Thyroid gland (tissue), 4 donors: ENCODE data around the gene DHX34. TPM values are rescaled to one million over a fixed set of nuclear protein-coding genes. Genes with fewer than 3 reads are reported as not detected.

Experiments
- DNase-seq, 2 donors: peaks; one replicate each; pipeline ENCODE4 v3.0.0-alpha.2; 2019
- H3K27ac ChIP-seq, 3 donors: fragments of 200-600 bp; sonication (generic); 1 replicate in 2 of 3; 2 replicates in 1 of 3; pipeline ENCODE4 v1.5.1; 2016 to 2019; ENCODE audit warnings: mild to moderate bottlenecking in 1 of 3, moderate library complexity in 1 of 3
- H3K27me3 ChIP-seq: fragments of 200-600 bp; sonication (generic); one replicate; pipeline ENCODE4 v1.5.1; 2019
- H3K36me3 ChIP-seq, 2 donors: fragments of 200-600 bp; sonication (generic); one replicate each; pipeline ENCODE4 v1.5.1; 2016 to 2019
- H3K4me1 ChIP-seq, 2 donors: fragments of 200-600 bp; sonication (generic); one replicate each; pipeline ENCODE4 v1.5.1; 2017 to 2019
- H3K4me3 ChIP-seq, 3 donors: fragments of 200-600 bp; sonication (generic); replicated peaks in 1 of 3; 1 replicate in 2 of 3; 2 replicates in 1 of 3; pipeline ENCODE4 v1.5.1; 2016; ENCODE audit warnings: mild to moderate bottlenecking in 1 of 3
- H3K9me3 ChIP-seq: fragments of 200-600 bp; sonication (generic); one replicate; pipeline ENCODE4 v1.5.1; 2017
- POLR2A ChIP-seq, 2 donors: fragments of 450-650 bp; IDR thresholded peaks; one replicate each; pipeline ENCODE4 v1.6.1; 2017; ENCODE audit warnings: antibody characterized with exemption in 2 of 2, mild to moderate bottlenecking in 2 of 2, moderate library complexity in 1 of 2
- WGBS, 2 donors: methylation state at CpG; one replicate each; pipeline ENCODE4 v1.1.5; 2017; 5-methylcytosine and 5-hydroxymethylcytosine counted together
- intact Hi-C: fragments of 100-400 bp; cut with DNase I; formaldehyde crosslinking; loops from one replicate; pipeline ENCODE4 v1.15.1; 2023
- total RNA-seq, 4 donors: library from RNA; depleted of rRNA; stranded (reverse); fragments of >200 nt; gene quantifications; one replicate each; pipeline ENCODE4 v1.2.3, GENCODE V29; 2016
- TF ChIP-seq, protein P1 (sequence below), 6 experiments: fragments of 200-600 bp in 3 of 6; fragments of 450-650 bp in 3 of 6; sonication (generic) in 3 of 6; IDR thresholded peaks; one replicate each; pipeline ENCODE4 v1.5.1; 2016 to 2019; ENCODE audit warnings: antibody characterized with exemption in 6 of 6, mild to moderate bottlenecking in 2 of 6, inconsistent platforms in 1 of 6, moderate library complexity in 1 of 6

The DHX34 gene
- total RNA-seq, 4 donors from 2014 or later = 15.2 to 20.1 (median 17.3) TPM

DNA sequence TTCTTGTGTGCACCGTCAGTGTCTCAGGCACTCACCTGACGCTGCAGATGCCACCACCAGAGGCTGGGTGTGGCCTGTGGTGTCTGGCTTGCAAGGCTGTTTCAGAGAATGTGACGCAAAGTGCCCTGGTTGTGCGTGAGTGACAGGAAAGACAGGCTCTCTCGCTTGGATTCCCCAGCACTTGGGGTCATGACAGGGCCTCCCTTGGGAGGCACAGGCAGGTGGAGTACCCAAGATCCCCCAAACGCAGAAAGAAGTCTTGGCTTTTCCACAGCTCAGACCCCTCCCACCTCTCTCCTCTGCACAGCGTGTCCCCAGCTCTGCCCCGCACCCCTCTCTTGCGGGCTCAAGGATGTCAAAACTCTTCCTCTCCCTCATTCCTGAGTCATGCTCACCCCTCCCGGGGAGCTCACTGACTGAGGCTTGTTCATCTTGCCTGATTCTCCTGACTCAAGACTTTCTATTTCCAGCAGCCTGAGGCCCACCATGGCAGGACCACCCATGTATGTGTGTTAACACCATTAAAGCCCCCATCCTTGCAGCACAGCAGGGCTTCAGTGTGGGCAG, 21.0 kb downstream of the DHX34 start:
- Histone ChIP-seq H3K27ac (no peak overlapping the region), H3K36me3 (peaks cover 26 to 34% of the 10 kb centered on the region in 2 donors), H3K27me3 (no peaks in the 10 kb centered on the region), H3K4me3 (no peak overlapping the region), H3K9me3 (no peaks in the 10 kb centered on the region), H3K4me1 (peaks cover 0 to 7% of the 10 kb centered on the region in 2 donors)
- WGBS, 2 donors = 89% methylated on average over 6 to 10 of the region's 10 CpGs
- DNase-seq = no peak
- no peak for TF ChIP-seq POLR2A (IDR thresholded peaks at IDR 0.05)
- TF ChIP-seq, protein P1, sequence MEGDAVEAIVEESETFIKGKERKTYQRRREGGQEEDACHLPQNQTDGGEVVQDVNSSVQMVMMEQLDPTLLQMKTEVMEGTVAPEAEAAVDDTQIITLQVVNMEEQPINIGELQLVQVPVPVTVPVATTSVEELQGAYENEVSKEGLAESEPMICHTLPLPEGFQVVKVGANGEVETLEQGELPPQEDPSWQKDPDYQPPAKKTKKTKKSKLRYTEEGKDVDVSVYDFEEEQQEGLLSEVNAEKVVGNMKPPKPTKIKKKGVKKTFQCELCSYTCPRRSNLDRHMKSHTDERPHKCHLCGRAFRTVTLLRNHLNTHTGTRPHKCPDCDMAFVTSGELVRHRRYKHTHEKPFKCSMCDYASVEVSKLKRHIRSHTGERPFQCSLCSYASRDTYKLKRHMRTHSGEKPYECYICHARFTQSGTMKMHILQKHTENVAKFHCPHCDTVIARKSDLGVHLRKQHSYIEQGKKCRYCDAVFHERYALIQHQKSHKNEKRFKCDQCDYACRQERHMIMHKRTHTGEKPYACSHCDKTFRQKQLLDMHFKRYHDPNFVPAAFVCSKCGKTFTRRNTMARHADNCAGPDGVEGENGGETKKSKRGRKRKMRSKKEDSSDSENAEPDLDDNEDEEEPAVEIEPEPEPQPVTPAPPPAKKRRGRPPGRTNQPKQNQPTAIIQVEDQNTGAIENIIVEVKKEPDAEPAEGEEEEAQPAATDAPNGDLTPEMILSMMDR (IDR thresholded peaks at IDR 0.05) = no peak
- intact Hi-C loops = no loop called here

DNA sequence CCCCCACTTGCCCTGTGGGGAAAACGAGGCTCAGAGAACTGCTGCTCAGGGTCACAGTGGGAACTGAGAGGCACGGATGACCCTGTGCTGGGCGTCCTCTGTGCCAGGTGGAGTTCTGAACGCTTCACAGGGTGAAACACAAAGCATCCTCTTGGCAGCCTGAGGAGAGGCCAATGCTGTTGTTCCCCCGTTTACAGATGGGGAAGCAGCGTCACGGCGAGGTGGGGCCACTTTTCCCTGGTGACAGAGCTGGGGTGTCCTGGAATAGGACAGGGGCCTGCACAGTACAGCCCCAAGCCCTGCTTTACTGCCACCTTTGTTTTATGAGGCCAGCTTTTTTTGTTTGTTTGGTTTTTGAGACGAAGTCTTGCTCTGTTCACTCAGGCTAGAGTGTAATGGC, 22.1 kb downstream of the DHX34 start:
- no peak overlapping the region for H3K4me3 ChIP-seq
- no peak for DNase-seq
- intact Hi-C loops = no loop called here
- peaks cover 37 to 44% of the 10 kb centered on the region in 2 donors for H3K36me3 ChIP-seq
- no peaks in the 10 kb centered on the region for H3K9me3 ChIP-seq
- H3K27ac ChIP-seq = no peak overlapping the region
- no peaks in the 10 kb centered on the region for H3K27me3 ChIP-seq
- TF ChIP-seq, protein P1 (IDR thresholded peaks at IDR 0.05) = no peak
- no peak for TF ChIP-seq POLR2A (IDR thresholded peaks at IDR 0.05)
- WGBS, 2 donors = 90 to 96% methylated on average over 2 to 9 of the region's 9 CpGs
- H3K4me1 ChIP-seq = peaks cover 0 to 7% of the 10 kb centered on the region in 2 donors

DNA sequence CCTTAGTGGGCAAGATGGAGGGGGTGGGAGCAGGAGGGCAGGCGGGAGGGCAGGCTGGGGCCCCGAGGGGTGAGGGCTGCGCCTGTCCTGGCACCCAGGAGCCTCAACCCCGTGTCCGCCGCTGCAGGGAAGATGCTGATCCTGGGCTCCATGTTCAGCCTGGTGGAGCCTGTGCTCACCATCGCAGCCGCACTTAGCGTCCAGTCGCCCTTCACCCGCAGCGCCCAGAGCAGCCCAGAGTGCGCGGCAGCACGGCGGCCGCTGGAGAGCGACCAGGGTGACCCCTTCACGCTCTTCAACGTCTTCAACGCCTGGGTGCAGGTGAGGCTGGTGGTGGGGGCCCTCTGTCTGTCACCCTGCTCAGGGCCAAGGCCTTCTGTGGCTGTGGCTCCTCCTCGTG, 23.5 kb downstream of the DHX34 start:
- Histone ChIP-seq H3K9me3 (no peaks in the 10 kb centered on the region), H3K27ac (no peak overlapping the region), H3K4me3 (no peak overlapping the region), H3K27me3 (no peaks in the 10 kb centered on the region), H3K36me3 (peaks cover 48 to 51% of the 10 kb centered on the region in 2 donors), H3K4me1 (peaks cover 0 to 7% of the 10 kb centered on the region in 2 donors)
- DNase-seq = no peak
- TF ChIP-seq POLR2A (IDR thresholded peaks at IDR 0.05) = no peak
- TF ChIP-seq, protein P1 (IDR thresholded peaks at IDR 0.05) = no peak
- intact Hi-C loops = no loop called here
- whole genome bisulfite sequencing, 2 donors = 93 to 100% methylated on average over 1 to 13 of the region's 22 CpGs

DNA sequence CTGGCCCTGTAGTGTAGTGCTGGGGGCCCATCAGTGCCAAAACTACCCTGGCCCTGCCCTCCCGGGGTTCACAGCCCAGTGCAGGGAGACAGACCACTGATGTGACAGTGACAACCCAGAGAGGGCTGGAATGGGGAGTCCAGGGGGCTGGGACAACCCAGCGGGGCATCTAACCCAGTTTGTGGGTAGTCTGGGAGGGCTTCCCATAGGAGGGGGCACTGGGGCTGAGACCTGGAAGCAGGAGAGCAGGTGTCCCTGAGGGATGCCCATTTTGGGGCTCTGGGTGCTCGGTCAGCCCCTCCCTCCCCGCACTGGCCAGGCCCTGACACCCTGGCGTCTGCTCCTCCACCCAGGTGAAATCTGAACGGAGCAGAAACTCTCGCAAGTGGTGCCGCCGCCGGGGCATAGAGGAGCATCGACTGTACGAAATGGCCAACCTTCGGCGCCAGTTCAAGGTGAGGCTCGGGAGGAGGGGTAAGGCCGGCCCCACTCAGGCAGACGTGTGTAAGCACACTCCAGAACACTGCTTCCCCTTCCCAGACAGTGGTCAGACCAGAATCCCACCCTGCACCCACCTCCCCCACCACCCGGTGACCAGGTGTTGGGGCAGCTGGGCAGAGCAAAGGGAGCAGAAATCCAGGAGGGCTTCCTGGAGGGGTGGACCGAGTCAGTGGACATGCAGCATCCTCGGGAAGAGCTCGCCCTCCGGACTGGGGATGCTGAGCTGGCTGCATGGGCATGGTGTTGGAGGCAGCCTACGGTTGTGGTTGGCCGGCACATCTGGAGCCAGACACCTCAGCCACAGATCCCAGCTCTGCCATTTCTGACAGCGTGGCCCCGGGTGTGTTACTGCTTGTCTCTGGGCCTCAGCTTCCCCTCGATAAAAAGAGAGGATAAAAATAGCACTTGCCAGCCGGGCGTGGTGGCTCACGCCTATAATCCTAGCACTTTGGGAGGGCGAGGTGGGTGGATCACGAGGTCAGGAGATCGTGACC, 24.4 kb downstream of the DHX34 start:
- Histone ChIP-seq H3K27ac (no peak overlapping the region), H3K9me3 (no peaks in the 10 kb centered on the region), H3K4me3 (no peak overlapping the region), H3K4me1 (peaks cover 0 to 7% of the 10 kb centered on the region in 2 donors), H3K27me3 (no peaks in the 10 kb centered on the region), H3K36me3 (peaks cover 52 to 58% of the 10 kb centered on the region in 2 donors)
- DNase-seq = no peak
- TF ChIP-seq, protein P1 (IDR thresholded peaks at IDR 0.05) = no peak
- no peak for TF ChIP-seq POLR2A (IDR thresholded peaks at IDR 0.05)
- WGBS, 2 donors = 90 to 94% methylated on average over 24 to 30 of the region's 33 CpGs
- intact Hi-C loops = no loop called here
